HG02588 (cell line): ENCODE results near the gene IBA57.
"Not testable (repeated sequence)": the region's sequence is repeated elsewhere in the genome, so short reads cannot be mapped to it uniquely, and the experiment has no call there.

ENCODE experiments used
- ATAC-seq: cut with Tn5 transposase; IDR thresholded peaks from one replicate; pipeline ENCODE4 v1.9.1; 2021; ENCODE audit warnings: mild to moderate bottlenecking, moderate library complexity; ENCODE audit not compliant: unreplicated experiment

Gene IBA57

DNA sequence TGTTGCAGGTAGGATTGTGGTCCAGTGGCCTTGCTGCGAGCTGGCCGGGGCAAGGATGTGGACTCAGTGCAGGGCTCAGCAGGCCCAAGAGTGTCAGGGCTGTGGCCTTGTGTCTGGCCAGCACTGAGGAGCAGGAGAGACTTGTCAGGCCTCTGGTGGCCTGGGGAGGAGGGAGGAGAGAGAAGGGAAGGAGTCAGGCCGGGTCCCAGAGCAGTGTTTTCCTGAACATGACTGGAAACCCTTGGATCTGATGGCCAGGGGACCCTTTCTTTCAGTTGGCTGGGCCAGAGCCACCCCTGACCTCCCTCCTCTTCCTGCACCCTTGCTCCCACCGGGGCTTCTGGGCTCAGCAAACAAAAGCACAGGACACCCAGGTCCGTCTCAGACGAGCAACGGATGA, 5.1 kb downstream of the IBA57 start:
- no peak for ATAC-seq

DNA sequence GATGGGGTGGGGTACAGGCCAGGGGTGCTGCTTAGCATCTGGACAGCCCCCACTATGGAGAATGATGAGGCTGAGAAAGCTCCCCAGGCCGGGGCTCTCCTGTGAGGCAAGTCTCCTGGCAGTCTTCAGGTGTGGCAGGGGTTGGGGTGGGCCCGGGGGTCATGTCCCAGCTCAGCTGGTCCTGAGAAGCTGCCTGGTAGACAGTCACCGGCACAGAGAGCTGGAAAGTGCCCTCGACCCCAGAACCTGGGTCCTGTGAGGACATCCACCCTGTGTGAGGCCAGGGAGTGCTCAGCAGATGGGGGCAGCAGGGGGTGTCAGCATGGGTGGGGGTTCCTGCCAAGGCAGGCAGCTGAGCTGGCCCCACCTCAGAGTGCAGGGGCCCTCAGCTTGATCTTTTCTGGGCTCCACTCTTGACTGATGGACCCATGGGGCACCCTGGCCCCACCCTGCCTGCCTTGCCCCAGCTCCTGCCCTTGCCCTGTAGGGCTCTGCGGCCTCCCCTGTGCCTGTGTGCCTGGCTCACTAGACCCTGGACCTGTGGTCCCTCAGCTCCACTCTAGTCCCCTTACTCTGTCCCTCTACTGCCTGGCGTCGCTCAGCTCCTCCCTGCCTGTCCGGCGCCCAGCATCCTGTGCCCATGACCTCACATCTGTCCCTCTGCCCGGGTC, 5.8 kb downstream of the IBA57 start:
- ATAC-seq: no peak

DNA sequence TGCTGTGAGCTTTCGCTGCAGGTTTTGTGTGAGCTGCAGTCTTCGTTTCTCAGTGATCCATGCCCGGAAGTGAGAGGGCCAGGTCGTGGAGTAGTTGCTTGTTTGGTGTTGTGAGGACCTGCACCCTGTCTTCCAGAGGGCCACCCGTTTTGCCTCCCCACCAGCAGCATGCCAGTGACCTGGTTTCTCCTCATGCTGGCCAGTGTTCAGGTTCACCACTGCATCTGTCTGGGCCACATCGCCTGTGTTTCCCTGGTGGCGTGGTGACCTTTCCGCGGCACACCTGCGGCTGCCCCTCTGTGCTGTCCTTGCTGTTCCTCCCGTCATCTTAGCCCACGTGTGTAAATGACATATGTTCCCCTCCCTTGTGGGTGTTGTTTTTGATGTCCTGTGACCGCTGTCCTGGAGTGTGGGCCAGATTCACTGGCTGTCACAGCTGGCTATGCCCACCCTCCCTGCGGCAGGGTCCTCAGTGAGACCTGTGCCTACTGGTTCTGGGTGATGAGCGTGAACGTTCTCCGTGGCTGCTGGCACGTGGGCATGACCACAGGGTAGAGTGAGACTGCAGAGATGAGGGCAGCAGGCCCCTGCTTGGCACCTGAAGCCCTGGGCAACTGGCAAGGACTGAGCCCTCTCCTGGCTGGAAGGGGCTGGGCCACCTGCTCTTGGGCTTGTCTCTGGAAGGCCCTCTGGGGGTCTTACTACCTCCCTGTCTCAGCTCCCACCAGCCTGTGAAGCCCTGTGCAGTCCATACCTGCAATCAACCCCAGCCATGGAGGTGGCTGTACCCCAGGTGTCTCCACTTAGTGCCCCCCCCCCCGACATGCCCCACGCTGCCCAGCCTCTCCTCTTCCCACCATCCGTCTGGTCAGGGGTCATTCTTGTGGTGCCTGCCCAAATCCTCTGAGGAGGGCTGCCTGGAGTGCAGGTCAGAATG, 7.3 kb downstream of the IBA57 start:
- ATAC-seq: no peak

DNA sequence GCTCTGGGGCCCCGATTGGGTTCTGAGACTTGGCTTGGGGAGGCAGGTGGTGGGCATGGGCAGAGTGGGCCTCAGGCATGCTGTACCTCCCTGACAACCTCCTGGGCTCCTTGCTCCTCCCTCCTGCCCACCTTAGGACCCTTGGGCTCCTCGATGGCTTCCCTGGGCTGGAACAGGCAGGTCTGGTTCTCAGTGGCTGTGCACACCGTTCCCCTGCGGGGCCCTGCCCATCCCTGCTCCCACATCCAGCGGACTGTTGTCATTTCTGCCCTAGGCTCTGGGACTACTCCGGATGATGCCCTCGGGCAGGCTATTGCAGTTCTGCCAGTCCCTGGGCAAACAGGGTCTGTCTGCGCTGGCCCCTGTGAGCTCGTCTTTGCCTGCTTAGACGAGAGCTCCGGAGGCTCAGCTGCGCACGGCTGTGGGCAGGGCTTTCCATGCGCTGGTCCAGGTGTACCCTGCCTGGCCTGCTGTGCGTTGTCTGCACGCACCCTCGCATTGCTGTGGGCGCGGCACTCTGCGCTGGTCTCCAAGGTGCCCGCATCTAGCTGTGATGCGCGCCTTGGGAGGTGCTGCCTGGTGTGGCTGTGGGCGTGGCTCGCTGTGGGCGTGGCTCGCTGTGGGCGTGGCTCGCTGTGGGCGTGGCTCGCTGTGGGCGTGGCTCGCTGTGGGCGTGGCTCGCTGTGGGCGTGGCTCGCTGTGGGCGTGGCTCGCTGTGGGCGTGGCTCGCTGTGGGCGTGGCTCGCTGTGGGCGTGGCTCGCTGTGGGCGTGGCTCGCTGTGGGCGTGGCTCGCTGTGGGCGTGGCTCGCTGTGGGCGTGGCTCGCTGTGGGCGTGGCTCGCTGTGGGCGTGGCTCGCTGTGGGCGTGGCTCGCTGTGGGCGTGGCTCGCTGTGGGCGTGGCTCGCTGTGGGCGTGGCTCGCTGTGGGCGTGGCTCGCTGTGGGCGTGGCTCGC, 8.2 kb downstream of the IBA57 start:
- not testable (repeated sequence) for ATAC-seq

DNA sequence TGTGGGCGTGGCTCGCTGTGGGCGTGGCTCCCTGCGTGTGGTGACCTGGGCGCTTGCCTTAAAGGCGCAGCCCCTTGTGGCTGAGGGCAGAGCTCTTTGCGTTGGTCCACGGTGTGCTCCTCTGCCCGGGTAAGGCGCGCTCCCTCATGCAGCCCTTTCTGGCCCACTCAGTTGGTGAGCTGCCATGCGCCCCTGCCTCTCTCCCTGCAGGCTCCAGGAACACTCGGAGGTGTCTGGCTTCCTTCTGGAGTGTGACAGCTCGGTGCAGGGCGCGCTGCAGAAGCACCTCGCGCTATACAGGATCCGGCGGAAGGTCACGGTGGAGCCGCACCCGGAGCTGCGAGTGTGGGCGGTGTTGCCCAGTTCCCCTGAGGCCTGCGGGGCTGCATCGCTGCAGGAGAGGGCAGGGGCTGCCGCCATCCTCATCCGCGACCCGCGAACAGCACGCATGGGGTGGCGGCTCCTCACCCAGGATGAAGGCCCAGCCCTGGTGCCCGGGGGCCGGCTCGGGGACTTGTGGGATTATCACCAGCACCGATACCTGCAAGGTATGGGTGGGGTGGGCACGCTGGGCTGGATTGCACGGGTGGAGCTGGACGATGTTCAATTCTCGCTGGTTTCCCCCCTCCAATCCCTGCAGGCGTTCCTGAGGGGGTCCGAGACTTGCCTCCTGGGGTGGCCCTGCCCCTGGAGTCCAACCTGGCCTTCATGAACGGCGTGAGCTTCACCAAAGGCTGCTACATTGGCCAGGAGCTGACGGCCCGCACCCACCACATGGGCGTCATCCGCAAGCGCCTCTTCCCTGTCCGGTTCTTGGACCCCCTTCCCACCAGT, 9.1 kb downstream of the IBA57 start:
- ATAC-seq: no peak

DNA sequence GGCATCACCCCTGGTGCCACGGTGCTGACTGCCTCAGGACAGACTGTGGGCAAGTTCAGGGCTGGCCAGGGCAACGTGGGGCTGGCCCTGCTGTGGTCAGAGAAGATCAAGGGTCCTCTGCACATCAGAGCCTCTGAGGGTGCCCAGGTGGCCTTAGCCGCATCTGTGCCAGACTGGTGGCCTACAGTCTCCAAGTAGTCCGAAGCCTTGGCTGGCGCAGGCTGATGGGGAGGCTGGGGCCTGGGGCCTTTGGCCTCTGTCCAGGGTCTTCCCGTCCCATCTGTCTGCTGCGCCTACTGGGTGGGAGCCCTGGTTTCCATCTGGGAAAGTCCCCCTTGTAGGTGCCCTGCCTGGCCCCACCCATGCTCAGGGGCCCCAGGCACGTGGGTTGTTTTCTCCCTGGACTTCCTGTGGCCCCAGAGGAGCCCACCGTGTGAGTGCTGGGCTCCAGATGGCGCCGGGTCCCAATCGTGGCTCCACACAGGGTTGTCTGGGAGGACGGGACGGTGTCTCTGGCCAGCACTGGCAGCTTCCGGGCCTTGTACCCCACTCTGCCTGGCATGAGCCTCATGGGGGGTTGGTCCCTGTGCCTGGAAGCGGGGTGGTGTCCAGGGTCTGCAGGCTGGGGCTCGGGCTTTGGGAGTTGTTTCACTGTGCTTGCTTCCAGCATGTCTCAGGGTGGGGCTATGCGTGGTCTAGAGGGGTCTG, 9.9 kb downstream of the IBA57 start:
- no peak for ATAC-seq

DNA sequence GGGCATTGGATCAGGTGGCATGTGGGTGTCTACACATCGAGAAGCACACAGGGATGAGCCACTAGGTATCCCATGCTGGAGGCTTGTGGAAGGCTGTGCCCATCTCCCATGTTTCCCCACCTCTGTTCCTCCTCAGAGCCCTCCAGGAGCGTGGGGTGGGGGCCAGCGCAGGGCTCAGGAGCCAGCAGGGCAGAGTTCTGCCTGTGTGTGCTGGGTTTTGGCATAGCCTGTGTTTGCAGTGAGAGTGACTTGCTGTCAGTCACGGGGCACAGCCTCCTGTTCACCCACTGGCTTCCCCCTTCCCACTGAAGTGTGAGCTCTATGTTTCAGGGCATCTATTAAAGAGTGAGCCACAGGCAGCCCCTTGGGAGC, 10.4 kb downstream of the IBA57 start:
- ATAC-seq: no peak

DNA sequence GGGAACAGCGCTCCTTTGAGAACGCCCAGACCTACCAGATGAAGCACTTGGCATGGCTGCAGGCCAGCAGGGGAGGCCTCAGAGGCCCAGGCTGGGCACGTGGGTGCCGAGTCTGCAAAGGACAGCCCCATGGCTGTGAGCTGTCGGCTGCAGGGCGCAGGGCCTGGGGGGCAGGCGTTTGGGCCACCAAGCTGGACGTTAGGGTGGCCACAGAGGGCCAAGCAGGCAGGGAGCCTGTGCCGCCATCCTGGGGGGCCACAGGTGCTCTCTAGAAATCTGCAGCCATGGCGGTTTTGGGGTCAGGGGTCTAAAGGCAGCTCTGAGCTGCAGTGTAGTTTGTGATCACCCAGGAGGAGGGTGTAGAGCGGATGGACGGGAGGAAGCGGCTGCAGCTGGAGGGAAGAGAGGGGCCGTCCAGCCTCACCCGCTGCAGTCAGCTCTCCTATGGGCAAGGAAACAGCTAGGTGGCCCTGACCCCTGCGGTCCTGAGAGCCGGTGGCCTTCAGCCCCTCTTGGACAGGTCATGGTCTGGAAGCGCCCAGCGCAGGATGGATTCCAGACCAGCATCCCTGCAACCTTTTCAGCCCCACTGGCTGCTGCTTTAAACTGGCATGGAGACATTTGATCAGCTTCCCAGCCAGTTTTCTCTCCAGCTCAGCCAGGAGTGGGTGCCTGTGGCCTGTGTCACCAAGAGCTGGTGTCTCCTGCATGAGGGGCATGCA, 11.0 kb downstream of the IBA57 start:
- no peak for ATAC-seq

DNA sequence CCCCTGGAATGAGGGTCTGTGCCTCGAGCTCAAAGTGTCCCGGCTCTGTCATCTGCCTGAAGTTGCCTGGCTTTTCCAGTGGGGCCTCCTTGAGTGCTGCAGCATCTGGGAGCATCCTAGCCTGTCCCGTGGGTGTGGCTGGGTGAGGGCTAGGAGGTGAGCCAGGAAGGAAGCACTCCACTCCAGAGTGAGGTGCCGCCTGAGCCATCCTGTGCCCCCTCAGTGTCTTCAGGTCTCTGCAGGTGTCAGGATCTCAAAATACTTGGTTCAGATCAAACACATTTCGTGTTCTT, 11.5 kb downstream of the IBA57 start:
- no peak for ATAC-seq

DNA sequence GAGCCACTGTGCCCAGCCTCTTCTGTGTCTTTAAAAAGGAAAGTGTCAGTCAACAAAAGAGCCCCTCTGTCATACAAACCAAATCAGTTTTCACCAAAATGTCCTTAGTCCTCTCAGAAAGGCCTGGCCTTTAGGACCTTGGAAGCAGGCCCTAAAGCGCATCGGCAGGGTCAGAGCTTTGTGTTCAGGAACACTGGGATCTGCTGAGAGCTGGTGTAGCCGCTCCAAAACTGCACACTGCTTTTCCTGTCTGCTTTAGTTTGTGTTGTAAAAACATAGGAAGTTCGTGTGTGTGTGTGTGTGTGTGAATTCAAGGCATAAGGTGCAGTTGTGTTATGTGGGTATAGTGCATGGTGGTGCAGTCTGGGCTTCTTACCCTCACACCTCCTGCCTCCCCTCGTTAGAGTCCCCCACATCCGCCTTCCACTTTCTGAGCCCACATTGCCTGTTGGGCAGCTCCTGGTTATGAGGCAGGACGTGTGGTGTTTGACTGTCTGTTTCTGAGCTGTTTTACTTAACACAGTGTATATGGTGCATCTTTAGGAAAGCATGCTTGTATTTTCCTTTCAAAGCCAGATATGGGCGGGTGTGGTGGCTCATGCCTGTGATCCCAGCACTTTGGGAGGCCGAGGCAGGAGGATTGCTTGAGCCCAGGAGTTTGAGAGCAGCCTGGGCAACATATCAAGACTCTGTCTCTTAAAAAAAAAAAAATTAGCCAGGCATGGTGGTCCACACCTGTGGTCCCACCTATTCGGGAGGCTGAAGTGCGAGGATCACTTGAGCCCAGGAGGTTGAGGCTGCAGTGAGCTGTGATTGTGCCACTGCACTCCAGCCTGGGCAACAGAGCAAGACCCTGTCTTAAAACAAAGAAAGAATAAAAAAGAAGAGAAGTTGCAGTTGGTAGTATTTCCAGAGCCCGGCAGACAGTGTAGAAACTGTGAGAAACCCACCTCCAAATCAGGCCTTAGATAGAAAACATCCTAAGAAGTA, 12.4 kb downstream of the IBA57 start:
- ATAC-seq: no peak

DNA sequence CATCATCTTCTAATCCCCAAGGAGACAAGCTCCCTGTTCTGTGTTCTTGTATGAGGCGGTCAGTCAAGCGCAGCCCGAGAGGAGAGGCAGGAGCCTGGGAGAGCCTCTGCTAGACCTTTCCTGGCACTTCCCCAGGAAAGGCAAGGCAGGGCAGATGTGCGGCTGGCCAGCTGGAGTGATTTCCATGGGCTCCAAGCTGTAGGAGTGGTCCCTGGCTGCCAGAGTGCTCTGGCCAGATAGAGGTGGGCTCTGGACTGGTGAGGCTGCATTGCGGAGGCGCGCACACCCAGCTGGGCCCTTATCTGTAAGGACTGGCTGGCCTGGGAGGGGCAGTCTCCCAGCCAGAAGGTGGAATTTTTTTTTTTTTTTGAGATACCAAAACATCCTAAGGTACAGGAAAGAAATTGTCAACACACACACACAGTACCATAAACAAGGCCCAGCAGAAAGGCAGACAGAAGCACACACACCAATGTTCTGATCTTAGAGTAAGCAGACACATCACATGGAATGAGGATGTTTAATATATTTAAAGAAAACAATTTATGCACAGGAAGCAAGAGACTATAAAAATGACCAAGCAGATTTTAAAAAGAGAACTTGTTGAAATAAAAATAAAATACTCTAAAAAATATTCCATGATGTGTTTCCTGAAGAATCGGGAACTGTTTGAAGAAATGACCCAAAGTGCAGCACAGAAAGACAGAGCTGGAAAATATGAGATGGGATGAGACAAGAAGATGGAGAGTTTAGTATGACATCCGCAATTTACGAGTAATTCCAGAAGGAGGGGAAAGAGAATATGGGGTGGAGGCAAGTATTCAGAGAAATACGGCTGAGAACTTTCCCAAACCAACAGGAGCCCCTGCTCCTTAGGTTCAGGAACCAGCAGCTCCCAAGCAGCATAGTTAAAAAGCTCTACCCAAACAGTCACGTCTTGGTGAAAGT, 13.4 kb downstream of the IBA57 start:
- no peak for ATAC-seq

DNA sequence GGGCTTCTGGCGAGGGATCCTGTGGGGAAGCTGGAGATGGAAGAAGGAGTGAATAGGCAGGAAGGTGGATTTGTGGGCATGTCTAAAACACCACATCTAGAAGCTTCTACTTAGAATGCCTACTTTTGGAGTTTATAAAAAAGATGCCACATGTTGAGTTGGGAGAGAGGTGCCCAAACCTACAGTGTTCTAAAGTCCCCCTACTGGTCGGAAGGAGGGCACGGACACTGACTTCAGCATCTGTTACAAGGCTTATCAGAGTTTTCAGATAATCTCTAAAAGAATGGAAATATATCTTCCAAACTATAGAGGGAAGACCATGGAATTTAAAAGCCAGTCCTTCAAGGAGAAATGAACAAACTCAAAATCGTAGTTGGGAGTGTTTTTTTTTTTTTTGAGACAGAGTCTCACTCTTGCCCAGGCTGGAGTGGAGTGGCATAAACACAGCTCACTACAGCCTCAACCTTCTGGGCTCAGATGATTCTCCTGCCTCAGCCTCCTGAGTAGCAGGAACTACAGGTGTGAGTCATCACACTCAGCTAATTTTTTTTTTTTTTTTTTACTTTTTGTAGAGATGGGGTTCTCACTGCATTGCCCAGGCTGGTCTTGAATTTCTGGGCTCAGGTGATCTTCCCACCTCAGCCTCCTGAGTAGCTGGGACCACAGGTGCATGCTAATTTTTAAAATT, 14.8 kb downstream of the IBA57 start:
- ATAC-seq: no peak

DNA sequence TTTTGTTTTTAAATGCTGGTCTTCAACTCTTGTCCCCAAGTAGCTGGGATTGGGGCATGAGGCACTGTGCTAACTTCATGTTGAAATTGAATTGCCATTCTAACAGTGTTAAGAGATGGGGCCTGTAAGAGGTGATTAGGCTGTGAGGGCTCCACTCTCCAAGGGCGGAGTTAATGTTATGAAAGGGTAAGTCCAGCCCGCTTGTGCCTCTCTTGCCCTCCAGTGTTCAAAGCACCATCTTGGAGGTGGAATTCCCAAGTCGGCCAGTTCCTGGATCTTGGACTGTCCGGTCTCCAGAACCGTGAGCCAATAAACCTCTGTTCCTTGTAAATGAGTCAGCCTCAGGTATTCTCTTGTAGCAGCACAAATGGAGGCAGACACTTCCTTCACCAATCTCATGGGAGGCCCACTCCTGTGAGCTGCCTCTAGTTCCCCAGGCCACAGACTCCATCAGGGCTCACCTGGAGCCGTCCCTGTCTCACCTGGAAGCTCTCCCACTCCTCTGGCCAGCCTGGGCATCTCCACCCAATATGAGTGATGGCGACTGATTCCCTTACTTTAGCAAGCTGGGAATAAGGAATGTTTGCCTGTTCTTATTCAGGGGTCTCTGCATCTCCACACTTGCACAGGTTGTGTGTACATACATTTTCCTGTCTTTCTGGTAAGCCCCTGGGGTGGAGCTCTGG, 15.5 kb downstream of the IBA57 start:
- no peak for ATAC-seq

DNA sequence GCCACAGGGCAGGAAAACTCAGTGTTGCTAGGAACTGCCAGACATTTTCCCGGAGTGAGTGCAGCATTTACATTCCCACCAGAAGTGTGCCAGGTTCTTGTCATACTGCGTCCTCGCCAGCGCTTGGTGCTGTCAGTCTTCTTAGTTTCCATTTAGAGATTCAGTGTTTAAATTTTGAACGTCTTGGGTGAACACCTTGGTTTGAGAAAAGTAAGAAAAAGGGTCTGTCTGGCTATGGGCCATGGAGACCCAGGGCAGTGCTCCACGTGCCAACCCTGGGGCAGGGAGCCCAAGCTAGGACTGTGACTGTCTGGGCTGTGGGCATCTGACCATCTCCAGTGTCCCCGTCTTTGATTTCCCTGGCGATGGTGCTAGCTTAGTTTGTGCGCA, 16.0 kb downstream of the IBA57 start:
- no peak for ATAC-seq

DNA sequence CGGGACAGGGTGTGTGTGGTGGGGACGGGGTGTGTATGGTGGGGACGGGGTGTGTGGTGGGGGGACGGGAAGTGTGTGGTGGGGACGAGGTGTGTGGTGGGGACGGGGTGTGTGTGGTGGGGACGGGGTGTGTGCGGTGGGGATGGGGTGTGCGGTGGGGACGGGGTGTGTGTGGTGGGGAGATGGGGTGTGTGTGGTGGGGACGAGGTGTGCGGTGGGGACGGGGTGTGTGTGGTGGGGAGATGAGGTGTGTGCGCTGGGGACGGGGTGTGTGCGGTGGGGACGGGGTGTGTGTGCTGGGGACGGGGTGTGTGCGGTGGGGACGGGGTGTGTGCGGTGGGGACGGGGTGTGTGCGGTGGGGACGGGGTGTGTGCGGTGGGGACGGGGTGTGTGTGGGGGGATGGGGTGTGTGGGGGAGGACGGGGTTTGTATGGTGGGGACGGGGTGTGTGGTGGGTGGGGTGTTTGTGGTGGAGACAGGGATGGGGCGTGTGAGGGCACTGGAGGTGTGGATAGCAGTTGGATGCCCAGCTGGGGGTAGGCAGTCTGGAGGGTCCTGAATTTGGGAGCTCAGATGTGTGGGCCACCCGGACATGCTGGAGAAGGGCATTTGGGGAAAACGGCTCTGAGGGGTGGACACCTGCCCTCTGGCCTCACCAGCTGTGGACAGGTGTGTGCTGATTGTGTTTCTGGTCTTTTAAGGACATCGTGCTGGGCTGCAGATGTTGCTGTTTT, 16.9 kb downstream of the IBA57 start:
- ATAC-seq: no peak
